ENCODE measurements around the gene SMYD3. TPM values are rescaled to one million over a fixed set of nuclear protein-coding genes. Genes with fewer than 3 reads are reported as not detected.

Gene SMYD3
- total and polyA plus RNA-seq, 12 donors, result 13.5 to 78.2 (median 26.8) TPM

DNA sequence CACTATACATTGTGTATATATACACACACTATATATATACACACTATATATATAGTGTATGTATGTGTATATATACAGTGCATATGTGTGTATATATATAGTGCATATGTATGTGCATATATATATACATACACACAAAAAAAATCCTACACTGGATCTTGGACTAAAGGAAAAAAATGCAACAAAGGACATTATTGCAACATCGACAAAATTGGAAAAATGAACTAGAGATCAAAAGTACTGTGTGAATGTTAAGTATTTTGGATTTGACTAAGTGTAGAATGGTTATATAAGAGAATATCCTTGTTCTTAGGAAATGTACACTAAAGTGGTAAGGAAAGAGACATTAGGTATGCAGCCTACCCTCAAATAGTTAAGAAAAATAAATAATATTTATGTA is 36.5 kb downstream of the SMYD3 start:
- intact Hi-C loops (cut with DNase I), result no loop called here
- no peaks in the 10 kb centered on the region for H3K9me3 ChIP-seq (replicated peaks in 1 of 3)
- 91 to 97% (median 95%) methylated on average over 1 of the region's 1 CpG for WGBS, 4 donors
- DNase-seq, result no peak
- H3K27me3 ChIP-seq, result no peaks in the 10 kb centered on the region
- no peak overlapping the region for H3K4me3 ChIP-seq
- H3K4me1 ChIP-seq (replicated peaks in 1 of 2), result no peaks in the 10 kb centered on the region
- no peak overlapping the region for H3K27ac ChIP-seq
- H3K36me3 ChIP-seq (replicated peaks in 1 of 2), result no peaks in the 10 kb centered on the region
- TF ChIP-seq POLR2A (IDR thresholded peaks at IDR 0.05), result no peak
- TF ChIP-seq, protein P1, sequence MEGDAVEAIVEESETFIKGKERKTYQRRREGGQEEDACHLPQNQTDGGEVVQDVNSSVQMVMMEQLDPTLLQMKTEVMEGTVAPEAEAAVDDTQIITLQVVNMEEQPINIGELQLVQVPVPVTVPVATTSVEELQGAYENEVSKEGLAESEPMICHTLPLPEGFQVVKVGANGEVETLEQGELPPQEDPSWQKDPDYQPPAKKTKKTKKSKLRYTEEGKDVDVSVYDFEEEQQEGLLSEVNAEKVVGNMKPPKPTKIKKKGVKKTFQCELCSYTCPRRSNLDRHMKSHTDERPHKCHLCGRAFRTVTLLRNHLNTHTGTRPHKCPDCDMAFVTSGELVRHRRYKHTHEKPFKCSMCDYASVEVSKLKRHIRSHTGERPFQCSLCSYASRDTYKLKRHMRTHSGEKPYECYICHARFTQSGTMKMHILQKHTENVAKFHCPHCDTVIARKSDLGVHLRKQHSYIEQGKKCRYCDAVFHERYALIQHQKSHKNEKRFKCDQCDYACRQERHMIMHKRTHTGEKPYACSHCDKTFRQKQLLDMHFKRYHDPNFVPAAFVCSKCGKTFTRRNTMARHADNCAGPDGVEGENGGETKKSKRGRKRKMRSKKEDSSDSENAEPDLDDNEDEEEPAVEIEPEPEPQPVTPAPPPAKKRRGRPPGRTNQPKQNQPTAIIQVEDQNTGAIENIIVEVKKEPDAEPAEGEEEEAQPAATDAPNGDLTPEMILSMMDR (IDR thresholded peaks at IDR 0.05), result no peak

- WGBS, 4 donors, result 85 to 94% (median 89%) methylated on average over 2 of the region's 2 CpGs
- H3K36me3 ChIP-seq (replicated peaks in 1 of 2), result no peaks in the 10 kb centered on the region
- TF ChIP-seq, protein P1 (IDR thresholded peaks at IDR 0.05), result no peak
- TF ChIP-seq POLR2A (IDR thresholded peaks at IDR 0.05), result no peak
These were observed 44.1 kb downstream of the SMYD3 start for GRCh38 chr1:246462986-246463385.

DNA sequence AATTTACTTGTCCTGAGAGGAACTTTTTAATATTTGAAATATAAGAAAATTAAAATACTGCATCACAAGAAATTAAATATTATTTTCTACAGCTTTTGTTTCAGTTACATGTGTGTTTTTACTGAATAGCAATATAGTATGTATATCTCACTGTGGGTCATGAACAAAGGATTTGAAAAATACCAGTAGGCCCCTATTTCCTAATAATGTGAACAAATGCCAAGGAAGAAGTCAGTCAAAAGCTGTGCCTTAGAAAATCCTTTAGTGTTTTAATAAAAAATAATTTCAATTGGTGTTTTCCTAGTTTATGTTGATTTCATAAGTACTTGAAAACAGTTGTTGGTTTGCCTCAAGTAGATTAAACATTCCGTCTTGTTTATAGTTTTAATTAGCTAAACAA is 46.7 kb downstream of the SMYD3 start:
- intact Hi-C loops (cut with DNase I), result no loop called here

More at GRCh38 chr1:246462986-246463385, 44.1 kb downstream of the SMYD3 start:
- intact Hi-C loops (cut with DNase I), result no loop called here
- no peaks in the 10 kb centered on the region for H3K9me3 ChIP-seq (replicated peaks in 1 of 3)
- H3K27ac ChIP-seq, result no peak overlapping the region
- H3K4me3 ChIP-seq, result no peak overlapping the region
- no peaks in the 10 kb centered on the region for H3K27me3 ChIP-seq
- no peaks in the 10 kb centered on the region for H3K4me1 ChIP-seq (replicated peaks in 1 of 2)
- no peak for DNase-seq

DNA sequence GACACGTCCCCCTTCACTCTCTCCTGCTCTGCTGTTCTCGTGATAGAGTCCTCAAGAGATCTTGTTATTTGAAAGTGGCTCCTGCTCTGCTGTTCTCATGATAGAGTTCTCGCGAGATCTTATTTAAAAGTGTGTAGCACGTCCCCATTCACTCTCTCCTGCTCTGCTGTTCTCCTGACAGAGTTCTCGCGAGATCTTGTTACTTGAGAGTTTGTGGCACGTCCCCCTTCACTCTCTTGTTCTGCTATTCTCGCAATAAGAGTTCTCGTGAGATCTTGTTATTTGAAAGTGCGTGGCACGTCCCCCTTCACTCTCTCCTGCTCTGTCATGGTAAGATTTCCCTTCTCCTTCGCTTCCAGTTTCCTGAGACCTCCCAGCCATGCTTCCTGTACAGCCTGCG is 47.9 kb downstream of the SMYD3 start:
- H3K4me3 ChIP-seq, result no peak overlapping the region
- TF ChIP-seq, protein P1 (IDR thresholded peaks at IDR 0.05), result no peak
- TF ChIP-seq POLR2A (IDR thresholded peaks at IDR 0.05), result no peak
- H3K4me1 ChIP-seq (replicated peaks in 1 of 2), result no peaks in the 10 kb centered on the region
- H3K27ac ChIP-seq, result no peak overlapping the region
- no peaks in the 10 kb centered on the region for H3K27me3 ChIP-seq
- 86 to 92% (median 89%) methylated on average over 14 of the region's 14 CpGs for WGBS, 4 donors
- H3K9me3 ChIP-seq (replicated peaks in 1 of 3), result no peaks in the 10 kb centered on the region
- no peaks in the 10 kb centered on the region for H3K36me3 ChIP-seq (replicated peaks in 1 of 2)
- intact Hi-C loops (cut with DNase I), result loop anchor here in 1 of 2 donors (10.0 kb wide), 1 partner anchor 1304 kb away; the partner anchor contains the start of gene KIF26B
- no peak for DNase-seq

More for the DNA sequence above, 46.7 kb downstream of the SMYD3 start:
- H3K4me3 ChIP-seq, result no peak overlapping the region
- no peaks in the 10 kb centered on the region for H3K9me3 ChIP-seq (replicated peaks in 1 of 3)
- no peak for DNase-seq
- no peak for TF ChIP-seq POLR2A (IDR thresholded peaks at IDR 0.05)
- TF ChIP-seq, protein P1 (IDR thresholded peaks at IDR 0.05), result no peak
- WGBS, 4 donors, result 91 to 97% (median 95%) methylated on average over 1 of the region's 1 CpG
- no peaks in the 10 kb centered on the region for H3K4me1 ChIP-seq (replicated peaks in 1 of 2)
- no peaks in the 10 kb centered on the region for H3K27me3 ChIP-seq
- no peaks in the 10 kb centered on the region for H3K36me3 ChIP-seq (replicated peaks in 1 of 2)
- H3K27ac ChIP-seq, result no peak overlapping the region

Measured in adrenal gland (tissue), 12 donors.